Kidney epithelial cell (primary cell): Measurements from ENCODE around the gene GPR153. TPM values are rescaled to one million over a fixed set of nuclear protein-coding genes. Genes with fewer than 3 reads are reported as not detected.

ENCODE experiments used
- DNase-seq: peaks from one replicate; pipeline ENCODE4 v3.0.0-alpha.2; 2010; ENCODE audit warnings: low read depth
- H3K27me3 ChIP-seq: 2 replicates; pipeline ENCODE4 v1.6.0; 2011; ENCODE audit warnings: low read length; ENCODE audit not compliant: control insufficient read depth, insufficient read depth
- H3K36me3 ChIP-seq: 2 replicates; pipeline ENCODE4 v1.5.1; 2011; ENCODE audit warnings: low read length; ENCODE audit not compliant: control insufficient read depth, insufficient read depth
- H3K4me3 ChIP-seq: 2 replicates; pipeline ENCODE4 v1.5.1; 2011; ENCODE audit warnings: low read depth, mild to moderate bottlenecking, control low read depth, low read length
- CTCF ChIP-seq: IDR thresholded peaks from 2 replicates; pipeline ENCODE4 v1.5.1; 2011; ENCODE audit warnings: mild to moderate bottlenecking, moderate library complexity, low read length, control low read depth, inconsistent platforms; ENCODE audit not compliant: insufficient read depth, poor library complexity, severe bottlenecking
- total RNA-seq: library from RNA; depleted of rRNA; stranded (reverse); fragments of >200 nt; gene quantifications from 2 replicates; pipeline ENCODE4 v1.2.3, GENCODE V29; 2015

Gene GPR153
- total RNA-seq, 1 donor from 2014 or later: 11.4 TPM

- Histone ChIP-seq H3K36me3 (no peaks in the 10 kb centered on the region), H3K4me3 (no peak overlapping the region), H3K27me3 (peaks cover 28% of the 10 kb centered on the region)
- DNase-seq: no peak
- no peak for TF ChIP-seq CTCF
Measured at GRCh38 chr1:6253380-6253779, 7.5 kb downstream of the GPR153 start.

GRCh38 chr1:6252374-6252710 lies 8.6 kb downstream of the GPR153 start:
- no peak for TF ChIP-seq CTCF
- no peak for DNase-seq
- peaks cover 36% of the 10 kb centered on the region for H3K27me3 ChIP-seq
- H3K36me3 ChIP-seq: no peaks in the 10 kb centered on the region
- H3K4me3 ChIP-seq: no peak overlapping the region

DNA sequence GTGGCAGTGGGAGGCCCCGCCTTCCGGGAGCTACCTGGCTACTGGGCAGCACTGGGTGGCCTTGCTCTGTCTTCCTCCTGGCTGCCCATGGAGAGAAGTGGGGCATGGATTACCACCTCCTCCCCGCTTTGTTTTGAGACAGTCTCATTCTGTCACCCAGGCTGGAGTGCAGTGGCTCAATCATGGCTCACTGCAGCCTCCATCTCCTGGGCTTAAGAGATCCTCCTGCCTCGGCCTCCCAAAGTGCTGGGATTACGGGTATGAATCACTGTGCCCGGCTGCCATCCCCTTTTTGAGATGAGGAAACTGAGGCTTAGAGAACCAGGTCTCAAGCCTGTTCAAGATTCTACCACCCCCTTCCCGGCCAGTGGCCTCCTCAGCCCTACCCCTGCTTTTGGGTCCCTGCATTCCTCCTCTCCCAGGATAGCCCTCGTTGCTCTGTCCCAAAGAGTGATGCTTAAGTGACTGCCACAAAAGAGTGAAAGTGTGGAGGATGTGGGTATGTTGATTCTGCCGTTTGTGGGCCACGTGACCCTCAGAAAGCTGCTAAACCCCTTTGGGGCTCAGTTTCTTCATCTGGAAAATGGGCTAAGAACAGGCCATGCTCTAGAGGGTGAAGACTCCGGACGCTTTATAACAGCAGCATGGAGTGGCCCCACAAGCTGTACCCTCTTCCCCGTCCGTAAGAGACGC lies 9.1 kb downstream of the GPR153 start:
- peaks cover 36% of the 10 kb centered on the region for H3K27me3 ChIP-seq
- no peak for TF ChIP-seq CTCF

DNA sequence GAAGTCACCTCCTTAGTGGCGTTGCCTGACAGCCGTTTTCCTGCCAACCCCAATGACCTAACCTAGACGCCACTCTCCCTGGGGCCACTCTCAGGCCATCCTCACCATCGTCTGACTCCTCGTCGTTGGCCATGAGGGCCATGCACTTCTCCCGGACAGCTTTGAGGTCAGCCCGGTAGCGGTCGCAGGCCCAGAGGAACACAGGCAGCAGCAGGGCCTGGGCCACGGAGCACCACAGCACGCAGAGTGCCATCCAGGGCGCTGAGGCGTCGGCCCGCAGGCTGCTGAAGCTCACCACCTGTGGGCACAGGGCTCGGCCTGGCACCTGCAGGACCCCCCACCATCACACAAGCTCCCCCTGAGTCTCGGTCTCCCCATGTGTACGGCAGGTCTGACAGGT lies 9.7 kb downstream of the GPR153 start:
- Histone ChIP-seq H3K36me3 (no peaks in the 10 kb centered on the region), H3K4me3 (no peak overlapping the region), H3K27me3 (peaks cover 40% of the 10 kb centered on the region)
- TF ChIP-seq CTCF: no peak
- no peak for DNase-seq

More for the DNA sequence above, 9.1 kb downstream of the GPR153 start:
- no peak for DNase-seq
- H3K36me3 ChIP-seq: no peaks in the 10 kb centered on the region
- no peak overlapping the region for H3K4me3 ChIP-seq

- peaks cover 52% of the 10 kb centered on the region for H3K27me3 ChIP-seq
- TF ChIP-seq CTCF: no peak
- no peaks in the 10 kb centered on the region for H3K36me3 ChIP-seq
- no peak for DNase-seq
- H3K4me3 ChIP-seq: no peak overlapping the region
Measured at GRCh38 chr1:6249739-6250689, 10.9 kb downstream of the GPR153 start.
